ENCODE measurements around the gene NDC80.
"Not testable (repeated sequence)": the region's sequence is repeated elsewhere in the genome, so short reads cannot be mapped to it uniquely, and the experiment has no call there.

Gene NDC80

DNA sequence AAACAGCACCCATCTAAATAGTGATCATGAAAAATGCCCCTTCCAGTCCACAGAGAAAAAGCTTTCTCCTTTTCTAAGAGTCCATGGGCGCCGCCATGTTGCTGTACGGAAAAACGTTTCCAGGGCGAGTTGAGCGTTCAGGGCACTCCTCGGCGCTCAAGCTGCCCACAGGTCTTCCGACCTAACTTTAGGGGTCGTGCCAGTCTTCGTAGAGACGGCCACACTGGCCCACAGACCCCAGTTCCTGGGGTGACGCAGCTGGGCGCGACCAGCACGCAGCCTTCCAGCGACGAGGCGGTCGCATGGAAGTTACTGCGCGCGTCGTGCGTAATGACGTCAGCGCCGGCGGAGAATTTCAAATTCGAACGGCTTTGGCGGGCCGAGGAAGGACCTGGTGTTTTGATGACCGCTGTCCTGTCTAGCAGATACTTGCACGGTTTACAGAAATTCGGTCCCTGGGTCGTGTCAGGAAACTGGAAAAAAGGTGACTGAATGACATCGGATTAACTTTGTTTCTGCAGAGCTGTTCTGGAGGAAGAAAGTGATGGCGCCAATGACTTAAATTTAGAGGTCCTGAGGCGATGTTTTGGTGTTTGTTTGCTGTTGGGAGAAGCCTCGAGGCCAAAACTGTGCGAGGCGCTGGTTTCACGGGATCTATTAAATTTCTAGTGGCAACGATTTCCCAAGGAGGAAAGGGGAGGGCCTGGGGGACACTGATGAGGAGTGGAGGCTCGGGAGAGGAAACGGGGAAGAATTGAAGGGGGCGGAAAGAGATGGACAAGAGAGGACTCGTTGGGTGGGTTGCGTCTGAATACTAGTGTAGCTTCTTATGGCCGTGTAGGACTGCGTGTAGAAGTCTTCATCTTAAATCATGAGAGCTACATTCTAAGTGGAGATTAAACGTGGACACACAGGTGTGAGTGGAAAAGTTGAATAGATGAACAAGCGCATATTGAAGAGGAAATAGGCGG is at the start of gene NDC80, which contains the start of gene METTL4:
NDC80 (plus strand) TSS at position 358 of the 971 bp plus-strand sequence. CDS start 1,429 bp downstream, outside the sequence.
METTL4 (minus strand) TSS at position 306 of the 971 bp plus-strand sequence. CDS start 4,289 bp downstream, outside the sequence.
- DNase-seq (ENCODE audit: low read depth in 2 of 2): peak; percentile 75 to 81

- DNase-seq (ENCODE audit: low read depth in 2 of 2): no peak
These were observed 49.2 kb upstream of the NDC80 start for GRCh38 chr18:2522112-2522511.

DNA sequence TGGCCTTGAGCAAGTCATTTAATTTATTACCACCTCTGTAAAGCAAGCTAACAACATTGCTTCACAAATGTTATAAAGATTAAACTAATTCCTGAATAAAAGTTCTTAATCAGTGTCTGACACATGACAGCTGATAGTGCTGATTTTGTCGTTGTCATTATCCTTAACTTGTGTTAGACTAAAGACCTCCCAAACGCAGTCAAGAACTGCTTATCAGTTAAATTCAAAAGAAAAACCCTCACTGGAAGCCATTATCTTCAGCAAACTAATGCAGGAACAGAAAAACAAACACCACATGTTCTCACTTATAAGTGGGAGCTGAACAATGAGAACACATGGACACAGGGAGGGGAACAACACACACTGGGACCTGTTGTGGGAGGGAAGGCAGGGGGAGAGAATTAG is 46.6 kb upstream of the NDC80 start:
- not testable (repeated sequence) for DNase-seq (ENCODE audit: low read depth in 2 of 2)

DNA sequence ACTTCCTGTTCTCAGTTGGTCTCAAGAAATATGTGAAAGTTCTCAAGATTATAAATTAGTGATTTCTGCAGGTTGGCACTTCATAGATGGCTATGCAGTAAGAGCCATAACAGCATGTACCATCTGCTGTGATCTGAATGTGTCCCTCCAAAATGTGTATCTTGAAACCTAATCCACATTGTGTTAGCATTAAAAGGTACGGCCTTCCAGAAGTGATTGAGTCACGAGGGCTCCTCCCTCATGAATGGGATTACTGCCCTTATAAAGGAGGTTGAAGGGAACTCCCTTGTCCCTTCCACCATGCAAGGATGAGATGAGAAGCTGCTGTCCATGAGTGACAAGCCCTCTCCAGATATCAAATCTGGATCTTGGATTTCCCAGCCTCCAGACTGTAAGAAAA is 45.0 kb upstream of the NDC80 start:
- no peak for DNase-seq (ENCODE audit: low read depth in 2 of 2)

GRCh38 chr18:2529154-2529553 is 42.2 kb upstream of the NDC80 start:
- DNase-seq (ENCODE audit: low read depth in 2 of 2): no peak

DNA sequence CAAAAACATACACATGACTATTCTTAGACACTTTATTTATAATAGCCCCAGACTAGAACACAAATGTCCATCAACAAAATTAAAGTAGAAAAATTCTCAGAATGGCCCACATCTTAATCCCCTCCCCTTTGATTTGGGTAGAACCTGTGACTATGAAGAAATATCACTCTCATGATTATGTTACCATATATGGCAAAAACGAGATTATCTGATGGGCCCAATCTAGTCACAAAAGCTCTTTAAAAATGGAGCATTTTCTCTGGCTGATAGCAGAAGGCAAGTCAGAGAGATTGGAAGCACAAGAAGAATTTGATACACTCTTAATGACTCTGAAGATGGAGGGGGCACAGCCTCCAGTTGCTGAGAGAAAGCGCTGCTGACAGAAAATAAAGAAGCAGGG is 39.6 kb upstream of the NDC80 start:
- no peak for DNase-seq (ENCODE audit: low read depth in 2 of 2)

GRCh38 chr18:2532797-2533196 is 38.6 kb upstream of the NDC80 start:
- DNase-seq (ENCODE audit: low read depth in 2 of 2): no peak

DNA sequence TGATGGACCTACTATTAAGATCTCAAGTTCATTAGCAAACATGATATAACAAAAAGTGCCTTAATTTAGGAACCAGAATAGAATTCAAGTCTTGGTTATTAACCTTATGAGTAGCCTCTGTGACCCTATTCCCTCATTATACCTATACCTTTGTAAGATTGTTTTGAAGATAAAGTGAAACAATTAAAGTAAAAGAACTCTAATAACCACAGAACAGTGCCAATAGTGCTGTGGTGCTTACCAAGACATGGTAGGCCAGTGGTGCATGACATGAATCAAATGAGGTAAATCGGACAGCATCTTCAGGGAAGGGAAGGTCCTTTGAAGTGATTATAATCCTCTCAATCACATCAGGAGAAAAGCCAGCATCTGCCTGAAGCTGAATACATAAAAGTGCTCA is 36.5 kb upstream of the NDC80 start:
- DNase-seq (ENCODE audit: low read depth in 2 of 2): no peak

DNA sequence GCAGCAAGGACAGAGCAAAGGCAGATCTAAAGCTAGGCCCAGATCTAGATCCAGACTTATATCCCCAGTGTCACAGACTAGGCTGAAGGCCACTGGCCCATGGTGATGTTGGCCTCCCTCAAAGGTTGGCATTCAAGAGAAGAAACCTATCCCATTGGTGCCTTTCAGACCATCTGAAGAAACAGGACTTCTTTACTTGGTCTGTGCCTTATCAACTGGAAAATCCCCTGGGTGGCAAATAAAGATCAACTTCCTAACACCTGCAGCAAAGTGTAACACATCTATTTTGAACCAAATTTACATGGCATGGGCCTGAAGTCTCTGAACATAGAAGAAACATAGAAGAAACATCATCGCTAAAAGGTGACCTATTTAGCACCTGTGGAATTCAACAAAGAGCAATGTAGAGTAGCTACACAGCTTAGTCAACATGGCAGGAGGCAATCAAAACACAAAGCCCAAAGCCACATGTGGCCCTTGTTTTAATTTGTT is 35.9 kb upstream of the NDC80 start:
- no peak for DNase-seq (ENCODE audit: low read depth in 2 of 2)

- DNase-seq (ENCODE audit: low read depth in 2 of 2): no peak
These were observed 35.3 kb upstream of the NDC80 start for GRCh38 chr18:2536063-2536462.

GRCh38 chr18:2536493-2536892 is 34.9 kb upstream of the NDC80 start:
- no peak for DNase-seq (ENCODE audit: low read depth in 2 of 2)

DNA sequence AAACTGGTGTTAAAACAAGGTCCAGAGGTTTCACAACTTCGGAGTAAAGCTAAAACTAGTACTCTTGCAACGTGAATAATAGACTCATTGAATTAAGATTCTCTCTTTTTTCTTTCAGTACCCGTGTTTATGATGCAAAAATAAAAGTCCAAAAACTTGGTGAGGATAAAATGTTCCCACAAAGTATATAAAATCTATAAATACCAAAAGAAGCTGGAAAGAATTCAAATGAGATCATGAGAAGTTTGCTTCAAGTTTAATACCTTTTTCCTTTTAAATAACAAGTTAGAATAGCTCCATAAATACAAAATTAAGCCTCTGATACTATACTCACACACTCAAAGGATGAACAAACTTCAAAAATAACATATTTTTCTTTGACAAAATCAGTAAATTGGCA is 34.1 kb upstream of the NDC80 start:
- DNase-seq (ENCODE audit: low read depth in 2 of 2): no peak

GRCh38 chr18:2538236-2538635 is 33.1 kb upstream of the NDC80 start:
- no peak for DNase-seq (ENCODE audit: low read depth in 2 of 2)

- no peak for DNase-seq (ENCODE audit: low read depth in 2 of 2)
These were observed 32.5 kb upstream of the NDC80 start for GRCh38 chr18:2538844-2539243.

DNA sequence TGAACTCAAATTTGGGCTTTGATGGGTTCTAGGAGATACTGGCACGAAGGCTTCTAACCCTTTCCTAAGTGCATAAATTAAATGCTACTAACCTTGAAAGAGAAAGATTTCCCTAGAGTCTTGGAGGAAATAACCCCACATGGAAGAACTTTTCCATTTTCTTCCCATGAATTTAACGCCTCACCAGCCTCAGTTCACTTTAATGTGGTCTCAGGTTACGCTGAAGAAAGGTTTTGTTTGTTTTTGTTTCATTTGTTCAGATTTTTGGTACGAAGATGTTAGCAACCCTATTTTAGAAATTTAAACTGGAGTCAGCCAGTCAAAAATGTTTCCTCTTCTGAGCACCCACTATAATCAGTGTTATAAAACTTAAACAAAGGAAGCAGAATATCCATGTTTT is 30.8 kb upstream of the NDC80 start:
- no peak for DNase-seq (ENCODE audit: low read depth in 2 of 2)

DNA sequence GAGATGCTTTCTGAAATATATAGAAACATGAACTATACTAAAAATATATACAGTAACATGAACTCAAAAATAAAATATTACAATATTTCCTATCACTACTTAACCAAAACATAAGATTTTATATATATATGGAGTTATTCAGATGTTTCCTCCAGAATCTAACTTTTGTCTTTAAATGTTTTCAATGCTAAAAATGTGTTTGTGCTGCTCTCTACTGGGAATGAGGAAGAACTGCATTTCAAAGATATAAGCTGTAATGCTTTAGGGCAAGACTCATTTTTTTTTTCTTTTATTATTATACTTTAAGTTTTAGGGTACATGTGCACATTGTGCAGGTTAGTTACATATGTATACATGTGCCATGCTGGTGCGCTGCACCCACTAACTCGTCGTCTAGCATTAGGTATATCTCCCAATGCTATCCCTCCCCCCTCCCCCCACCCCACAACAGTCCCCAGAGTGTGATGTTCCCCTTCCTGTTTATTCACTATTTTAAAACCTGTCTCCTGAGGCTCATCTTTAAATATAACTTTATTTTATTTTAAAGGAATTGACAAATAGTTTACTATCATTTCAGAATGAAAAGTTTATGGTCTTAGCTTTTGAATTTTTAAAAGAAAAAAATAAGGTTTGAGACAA is 29.3 kb upstream of the NDC80 start:
- not testable (repeated sequence) for DNase-seq (ENCODE audit: low read depth in 2 of 2)

DNA sequence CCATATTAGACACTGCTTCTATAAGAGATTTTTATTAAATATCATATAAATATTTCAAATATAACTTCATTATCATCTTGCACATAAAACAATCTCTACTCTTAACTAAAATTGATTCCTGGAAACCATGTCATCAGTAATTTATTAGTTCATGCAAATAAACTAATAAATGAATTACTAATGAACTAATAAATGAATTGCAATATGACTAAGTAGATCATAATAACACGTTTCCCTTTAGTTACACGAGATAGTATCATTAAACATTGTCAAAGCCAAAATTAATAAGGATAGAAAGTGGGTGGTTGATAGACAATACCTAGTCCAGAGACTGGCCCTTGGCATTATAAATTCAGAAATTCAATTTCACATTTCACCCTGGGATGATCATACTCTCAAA is 26.2 kb upstream of the NDC80 start:
- no peak for DNase-seq (ENCODE audit: low read depth in 2 of 2)

DNA sequence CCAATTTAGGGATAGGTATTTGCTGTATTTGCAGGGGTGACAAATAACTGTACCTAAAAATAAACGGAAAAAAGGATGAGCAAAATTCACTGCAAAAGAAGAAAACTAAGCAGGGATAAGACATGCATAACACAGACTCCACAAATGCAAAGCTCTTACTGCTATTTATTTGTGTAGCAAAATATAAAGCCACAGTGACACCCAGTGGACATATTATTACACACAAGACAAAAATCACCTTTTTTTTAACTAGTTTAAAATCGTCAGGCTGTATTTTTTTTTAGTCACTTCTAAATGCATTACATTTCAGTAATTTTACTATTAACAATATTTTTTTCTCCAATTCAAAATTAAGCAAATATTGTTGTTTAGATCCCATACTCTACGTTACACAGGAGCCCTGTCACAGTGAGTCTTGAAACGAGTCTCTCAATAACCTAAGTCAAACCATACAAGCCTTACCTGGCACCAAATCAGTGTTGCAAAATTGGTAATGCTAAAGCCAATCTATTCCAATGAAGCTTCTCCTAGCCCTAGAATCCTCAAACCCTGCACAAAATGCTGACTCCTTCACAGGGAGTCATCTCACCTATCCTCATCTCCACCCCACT is 23.8 kb upstream of the NDC80 start:
- DNase-seq (ENCODE audit: low read depth in 2 of 2): no peak

DNA sequence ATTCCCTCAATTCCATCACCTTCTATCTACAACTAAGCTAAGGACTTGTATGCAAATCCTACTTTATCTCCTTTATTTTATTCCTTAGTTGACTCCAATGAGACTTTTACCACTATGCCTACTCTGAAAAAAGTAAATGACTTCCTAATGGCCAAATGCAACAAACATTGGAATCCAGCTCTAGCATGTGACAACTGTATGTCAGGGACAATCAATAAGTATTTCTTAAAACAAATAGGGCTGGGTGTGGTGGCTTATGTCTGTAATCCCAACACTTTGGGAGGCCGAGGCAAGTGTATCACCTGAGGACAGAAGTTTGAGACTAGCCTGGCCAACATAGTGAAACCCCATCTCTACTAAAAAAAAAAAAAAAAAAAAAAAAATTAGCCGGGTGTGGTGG is 21.9 kb upstream of the NDC80 start:
- no peak for DNase-seq (ENCODE audit: low read depth in 2 of 2)

GRCh38 chr18:2551425-2551824 is 19.9 kb upstream of the NDC80 start:
- no peak for DNase-seq (ENCODE audit: low read depth in 2 of 2)

- DNase-seq (ENCODE audit: low read depth in 2 of 2): no peak
These were observed 16.7 kb upstream of the NDC80 start for GRCh38 chr18:2554696-2555095.

DNA sequence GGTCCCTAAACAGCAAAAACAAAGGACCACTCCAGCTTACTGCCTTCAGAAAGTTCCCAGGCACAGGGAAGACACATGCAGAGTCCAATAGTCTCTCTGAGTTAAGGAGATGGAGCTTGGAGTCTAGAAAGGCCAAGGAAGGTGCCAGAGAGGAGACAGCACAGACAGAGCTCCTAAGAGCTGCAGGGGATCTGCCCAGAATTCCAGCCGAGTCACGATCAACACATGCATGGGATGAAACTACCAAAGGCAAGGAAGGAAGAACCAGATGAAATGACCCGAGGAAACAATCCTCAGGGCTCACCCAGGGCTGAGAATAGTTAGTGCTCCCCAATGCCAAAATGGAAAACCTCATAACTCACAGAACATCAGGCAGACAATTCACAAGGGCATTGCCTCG is 15.5 kb upstream of the NDC80 start:
- no peak for DNase-seq (ENCODE audit: low read depth in 2 of 2)
